C4-2B (cell line): ENCODE measurements around the gene PTPRCAP.
A peak's percentile ranks its signal among the peaks of the same experiment; 100 is the strongest.

Source experiments
- H3K27ac ChIP-seq: fragments of 450-650 bp; 2 replicates; pipeline ENCODE4 v1.5.1; 2017
- ZFX ChIP-seq: fragments of 450-650 bp; IDR thresholded peaks from 2 replicates; pipeline ENCODE4 v1.6.1; 2017
- TF ChIP-seq, protein P1 (sequence below): fragments of 450-650 bp; conservative IDR thresholded peaks from 2 replicates; pipeline ENCODE4 v1.5.1; 2017; ENCODE audit warnings: mild to moderate bottlenecking

Gene PTPRCAP

DNA sequence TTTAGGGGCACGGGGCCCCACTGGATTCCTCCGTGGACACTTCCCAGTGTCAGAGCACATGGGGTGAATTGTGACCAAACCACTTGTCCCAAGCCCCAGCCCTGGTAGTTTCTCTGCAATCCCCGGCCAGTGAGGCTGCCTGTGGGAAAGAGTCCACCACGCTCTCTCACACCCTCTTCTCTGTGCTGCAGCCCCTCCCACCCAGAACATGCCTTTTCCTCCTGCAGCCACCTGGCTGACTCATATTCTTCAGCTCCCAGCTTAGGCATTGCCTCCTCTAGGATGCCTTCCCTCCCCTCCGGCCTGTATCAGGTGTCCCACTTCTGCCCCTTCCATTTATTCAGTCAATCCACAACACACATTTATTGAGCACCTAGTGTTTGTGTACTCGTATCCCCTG, 14.6 kb downstream of the PTPRCAP start:
- H3K27ac ChIP-seq: no peak overlapping the region
- TF ChIP-seq, protein P1, sequence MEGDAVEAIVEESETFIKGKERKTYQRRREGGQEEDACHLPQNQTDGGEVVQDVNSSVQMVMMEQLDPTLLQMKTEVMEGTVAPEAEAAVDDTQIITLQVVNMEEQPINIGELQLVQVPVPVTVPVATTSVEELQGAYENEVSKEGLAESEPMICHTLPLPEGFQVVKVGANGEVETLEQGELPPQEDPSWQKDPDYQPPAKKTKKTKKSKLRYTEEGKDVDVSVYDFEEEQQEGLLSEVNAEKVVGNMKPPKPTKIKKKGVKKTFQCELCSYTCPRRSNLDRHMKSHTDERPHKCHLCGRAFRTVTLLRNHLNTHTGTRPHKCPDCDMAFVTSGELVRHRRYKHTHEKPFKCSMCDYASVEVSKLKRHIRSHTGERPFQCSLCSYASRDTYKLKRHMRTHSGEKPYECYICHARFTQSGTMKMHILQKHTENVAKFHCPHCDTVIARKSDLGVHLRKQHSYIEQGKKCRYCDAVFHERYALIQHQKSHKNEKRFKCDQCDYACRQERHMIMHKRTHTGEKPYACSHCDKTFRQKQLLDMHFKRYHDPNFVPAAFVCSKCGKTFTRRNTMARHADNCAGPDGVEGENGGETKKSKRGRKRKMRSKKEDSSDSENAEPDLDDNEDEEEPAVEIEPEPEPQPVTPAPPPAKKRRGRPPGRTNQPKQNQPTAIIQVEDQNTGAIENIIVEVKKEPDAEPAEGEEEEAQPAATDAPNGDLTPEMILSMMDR: no peak
- TF ChIP-seq ZFX: no peak

DNA sequence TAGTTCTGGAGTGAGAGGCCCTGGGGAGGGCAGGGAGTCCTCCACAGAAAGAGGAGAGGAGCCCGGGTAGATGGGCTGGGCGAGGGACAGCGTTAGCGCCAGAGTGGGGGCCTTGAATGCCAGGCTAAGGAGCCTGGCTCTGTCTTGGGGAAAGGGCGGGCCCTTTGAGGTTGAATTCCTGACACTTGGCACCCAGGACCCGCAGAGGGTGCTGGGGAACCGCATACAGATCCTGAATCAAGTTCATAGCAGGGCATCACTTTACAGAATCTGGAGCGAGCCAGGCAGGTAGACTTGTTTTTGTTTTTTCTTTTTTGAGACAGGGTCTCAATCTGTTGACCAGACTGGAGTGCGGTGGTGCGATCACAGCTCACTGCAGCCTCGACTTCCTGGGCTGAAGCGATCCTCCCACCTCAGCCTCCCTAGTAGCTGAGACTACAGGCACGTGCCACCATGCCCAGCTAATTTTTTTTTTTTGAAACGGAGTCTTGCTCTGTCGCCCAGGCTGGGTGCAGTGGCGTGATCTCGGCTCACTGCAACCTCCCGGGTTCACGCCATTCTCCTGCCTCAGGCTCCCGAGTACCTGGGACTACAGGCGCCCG, 16.0 kb downstream of the PTPRCAP start:
- H3K27ac ChIP-seq: peak overlapping the region; percentile 87
- TF ChIP-seq ZFX: no peak
- TF ChIP-seq, protein P1: no peak

DNA sequence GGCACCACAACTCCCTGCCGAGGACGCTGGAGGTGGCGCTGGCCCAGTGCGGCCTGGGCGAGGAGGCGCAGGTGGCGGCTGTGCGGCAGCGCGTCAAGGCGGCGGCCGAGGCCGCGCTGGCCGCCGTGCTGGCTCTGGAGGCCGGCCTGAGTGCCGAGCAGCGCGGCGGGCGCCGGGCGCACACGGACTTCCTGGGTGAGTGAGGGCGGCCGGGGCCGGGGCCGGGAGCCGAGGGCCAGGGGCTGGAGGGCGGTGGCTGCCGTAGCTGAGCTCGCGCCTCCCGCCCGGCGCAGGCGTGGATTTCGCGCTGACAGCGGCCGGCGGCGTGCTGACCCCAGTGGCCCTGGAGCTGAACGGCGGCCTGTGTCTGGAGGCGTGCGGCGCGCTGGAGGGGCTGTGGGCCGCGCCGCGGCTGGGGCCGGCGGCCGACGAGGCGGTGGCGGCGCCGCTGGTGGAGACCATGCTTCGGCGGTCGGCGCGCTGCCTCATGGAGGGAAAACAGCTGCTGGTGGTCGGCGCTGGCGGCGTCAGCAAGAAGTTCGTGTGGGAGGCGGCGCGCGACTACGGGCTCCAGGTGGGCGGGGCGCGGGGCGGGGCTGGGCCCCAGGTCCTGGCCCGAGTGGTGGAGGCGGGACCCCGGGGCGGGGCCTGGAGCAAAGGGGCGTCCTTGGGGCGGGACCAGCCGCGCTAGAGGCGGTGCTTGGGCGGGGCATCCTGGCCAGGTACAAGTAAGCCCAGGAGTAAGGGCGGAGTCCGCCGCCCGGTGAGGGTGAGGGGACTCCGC, 16.6 kb downstream of the PTPRCAP start:
- peak; percentile 93 for TF ChIP-seq ZFX
- TF ChIP-seq, protein P1: no peak
- H3K27ac ChIP-seq: peak overlapping the region; percentile 87

DNA sequence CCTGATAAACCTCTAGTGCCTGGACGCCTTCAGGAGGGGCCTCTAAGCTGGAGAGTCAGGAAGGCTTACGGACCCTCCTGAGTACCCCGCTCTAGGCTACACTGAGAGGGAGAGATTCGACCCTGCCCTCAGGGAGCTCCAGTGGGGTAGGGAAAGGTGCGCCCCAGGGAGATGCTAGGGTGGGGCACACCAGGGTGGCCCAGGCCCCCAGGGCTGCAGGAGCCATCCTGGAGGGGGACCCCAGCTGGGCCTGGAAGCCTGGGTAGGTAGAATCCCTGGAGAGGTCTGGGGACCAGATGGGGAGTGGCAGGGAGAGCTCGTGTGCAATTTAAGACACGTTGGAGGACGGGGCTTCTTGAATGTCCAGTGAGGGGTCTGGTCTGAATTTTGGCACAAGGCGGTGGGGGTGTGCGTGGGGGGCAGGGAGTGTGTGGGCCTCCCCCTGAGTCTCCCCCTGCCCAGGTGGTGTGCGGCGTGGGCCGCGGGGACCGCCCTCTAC, 17.3 kb downstream of the PTPRCAP start:
- H3K27ac ChIP-seq: peak overlapping the region; percentile 87
- TF ChIP-seq ZFX: no peak
- TF ChIP-seq, protein P1: no peak

DNA sequence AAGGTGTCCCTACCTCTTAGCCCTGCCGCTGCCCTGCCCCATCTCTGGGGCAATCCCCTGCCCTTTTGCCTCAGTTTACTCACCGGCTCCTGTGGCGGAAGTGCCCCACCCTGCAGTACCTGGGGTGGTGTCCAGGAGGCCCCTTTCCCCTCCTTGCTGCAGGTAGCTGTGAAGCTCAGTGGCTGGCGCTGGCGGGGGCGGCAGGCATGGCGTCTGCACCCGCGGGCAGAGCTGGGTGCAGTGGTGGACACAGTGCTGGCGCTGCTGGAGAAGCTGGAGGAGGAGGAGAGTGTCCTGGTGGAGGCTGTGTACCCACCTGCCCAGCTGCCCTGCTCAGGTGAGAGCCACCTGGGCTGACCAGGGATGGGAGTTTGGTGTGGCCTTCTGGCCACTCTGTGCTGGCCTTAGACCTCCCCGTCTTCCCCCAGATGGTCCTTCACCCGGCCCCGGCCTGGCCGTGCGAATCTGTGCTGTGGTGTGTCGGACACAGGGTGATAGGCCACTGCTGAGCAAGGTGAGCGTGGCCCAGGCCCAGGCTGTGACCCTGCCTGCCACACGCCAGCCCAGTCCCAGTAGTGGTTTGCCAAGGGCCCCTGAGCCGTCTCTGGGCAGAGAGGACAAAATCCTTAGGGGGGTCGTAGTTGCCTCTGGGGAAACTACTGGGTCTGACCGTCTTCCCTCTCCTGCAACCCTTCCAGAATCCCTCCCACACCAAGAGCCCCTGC, 18.0 kb downstream of the PTPRCAP start:
- TF ChIP-seq, protein P1: no peak
- TF ChIP-seq ZFX: no peak
- H3K27ac ChIP-seq: peak overlapping the region; percentile 87

DNA sequence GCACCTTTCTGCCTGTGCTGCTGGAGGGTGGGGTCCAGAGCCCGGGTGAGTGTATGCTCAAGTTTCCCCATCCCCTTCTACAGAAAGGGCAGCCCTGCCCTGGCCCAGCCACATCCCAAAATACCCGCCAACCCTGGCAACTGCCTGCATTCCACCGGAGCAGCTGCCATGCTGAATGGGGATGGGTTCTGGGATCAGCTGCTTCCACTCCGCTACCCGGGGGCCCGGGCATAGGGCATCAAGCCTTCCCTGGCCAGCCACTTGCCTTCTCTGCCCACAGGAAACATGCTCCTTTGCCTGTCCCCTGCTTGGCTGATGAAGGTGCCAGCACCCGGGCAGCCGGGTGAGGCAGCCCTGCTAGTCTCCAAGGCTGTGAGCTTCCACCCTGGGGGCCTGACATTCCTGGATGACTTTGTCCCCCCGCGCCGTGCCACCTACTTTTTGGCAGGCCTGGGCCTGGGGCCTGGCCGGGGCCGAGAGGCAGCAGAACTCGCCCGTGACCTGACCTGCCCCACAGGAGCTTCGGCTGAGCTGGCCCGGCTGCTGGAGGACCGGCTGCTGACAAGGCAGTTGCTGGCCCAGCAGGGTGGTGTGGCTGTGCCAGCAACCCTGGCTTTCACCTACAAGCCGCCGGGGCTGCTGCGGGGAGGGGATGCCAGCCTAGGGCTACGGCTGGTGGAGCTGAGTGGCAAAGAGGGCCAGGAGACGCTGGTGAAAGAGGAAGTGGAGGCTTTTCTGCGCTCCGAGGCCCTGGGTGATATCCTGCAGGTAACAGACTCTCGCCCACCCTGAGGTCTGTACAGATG, 18.8 kb downstream of the PTPRCAP start:
- peak overlapping the region; percentile 87 for H3K27ac ChIP-seq
- peak; percentile 81; the same call in 1 of the 2 replicates for TF ChIP-seq ZFX
- TF ChIP-seq, protein P1: no peak
